HG03064 (cell line): ENCODE measurements around the gene RGS9.

Source experiments
- ATAC-seq: cut with Tn5 transposase; IDR thresholded peaks from one replicate; pipeline ENCODE4 v1.9.1; 2021; ENCODE audit warnings: low read depth; ENCODE audit not compliant: unreplicated experiment

Gene RGS9

DNA sequence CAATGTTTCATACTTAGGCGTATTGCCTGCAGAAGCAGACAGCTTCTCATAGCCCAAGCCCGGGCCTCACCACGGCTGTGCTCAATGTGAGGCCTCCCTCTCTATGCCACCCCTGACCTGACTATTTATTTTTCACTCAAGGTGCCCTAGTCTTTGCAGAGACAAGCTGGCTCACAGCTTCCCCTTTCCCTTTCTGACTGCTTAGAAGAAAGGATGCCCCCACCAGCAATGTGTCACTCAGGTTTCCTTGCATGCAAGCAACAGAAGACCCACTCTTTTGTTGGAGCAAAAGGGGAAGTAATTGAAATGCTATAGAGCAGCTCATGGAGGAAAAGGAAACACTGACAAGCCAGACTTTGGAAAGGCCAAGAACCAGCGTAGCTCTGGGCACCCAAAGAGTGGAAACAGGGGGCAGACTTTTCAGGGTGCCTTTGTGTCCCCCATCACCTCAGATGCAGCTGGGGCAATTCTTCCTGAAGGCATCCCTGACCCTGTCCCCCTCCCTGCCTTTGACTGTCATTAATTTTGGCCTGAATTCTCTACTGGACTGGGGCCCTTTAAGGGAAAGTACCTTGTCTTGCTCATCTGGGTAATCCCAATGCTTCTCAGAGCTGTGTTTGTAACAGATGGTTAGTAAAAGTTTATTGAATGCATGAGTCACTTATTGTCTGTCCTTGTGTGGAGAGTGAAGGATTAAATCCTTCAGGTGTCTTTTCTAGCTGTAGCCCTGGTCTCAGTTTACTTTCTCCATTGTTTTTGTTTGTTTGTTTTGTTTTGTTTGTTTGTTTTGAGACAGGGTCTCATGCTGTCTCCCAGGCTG is 17.8 kb downstream of the RGS9 start:
- ATAC-seq, result peak; percentile 94

DNA sequence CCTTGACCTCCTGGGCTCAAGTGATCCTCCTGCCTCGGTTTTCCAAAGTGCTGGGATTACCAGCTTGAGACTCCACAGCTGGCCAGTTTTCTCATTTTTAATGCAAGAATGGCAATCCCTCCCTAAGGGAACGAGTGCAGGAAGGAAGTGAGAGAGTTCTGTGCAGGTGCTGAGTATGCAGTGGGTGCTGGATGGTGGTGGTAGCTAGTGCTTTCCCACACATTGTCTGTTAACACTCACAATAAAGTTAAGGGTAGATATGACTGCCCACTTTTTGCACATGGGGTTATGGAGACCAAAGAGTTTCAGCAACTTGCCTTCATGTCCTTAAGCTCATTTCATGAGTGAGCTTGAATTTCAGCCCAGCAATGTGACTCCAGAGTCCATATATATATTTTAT is 18.5 kb downstream of the RGS9 start:
- peak; percentile 48 for ATAC-seq

DNA sequence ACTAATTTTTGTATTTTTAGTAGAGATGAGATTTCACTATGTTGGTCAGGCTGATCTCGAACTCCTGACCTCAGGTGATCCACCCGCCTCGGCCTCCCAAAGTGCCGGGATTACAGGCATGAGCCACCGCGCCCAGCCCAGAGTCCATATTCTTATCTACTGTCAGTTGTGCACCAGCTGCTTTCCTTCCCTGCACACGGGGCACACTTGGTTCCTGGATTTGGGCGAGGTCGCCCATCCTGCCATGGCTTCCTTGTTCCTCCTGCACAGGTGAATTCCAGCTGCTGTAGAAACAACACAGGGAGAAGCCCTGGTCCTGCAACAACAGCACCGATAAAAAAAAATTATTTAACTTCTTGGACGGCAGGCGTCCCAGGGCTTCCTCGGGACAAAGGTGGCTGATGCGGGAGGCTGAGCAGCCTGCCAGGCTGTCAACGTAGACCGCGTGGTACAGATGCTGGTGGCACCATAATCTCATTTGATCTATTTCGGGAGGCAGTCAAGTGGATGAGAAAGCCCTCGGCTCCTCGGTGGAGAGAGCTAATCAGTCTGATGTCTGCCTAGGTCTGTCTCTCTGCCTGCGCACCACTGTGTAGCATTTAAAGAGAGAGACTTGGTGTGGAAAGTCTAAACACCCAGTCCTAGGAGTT is 19.1 kb downstream of the RGS9 start:
- ATAC-seq, result no peak

DNA sequence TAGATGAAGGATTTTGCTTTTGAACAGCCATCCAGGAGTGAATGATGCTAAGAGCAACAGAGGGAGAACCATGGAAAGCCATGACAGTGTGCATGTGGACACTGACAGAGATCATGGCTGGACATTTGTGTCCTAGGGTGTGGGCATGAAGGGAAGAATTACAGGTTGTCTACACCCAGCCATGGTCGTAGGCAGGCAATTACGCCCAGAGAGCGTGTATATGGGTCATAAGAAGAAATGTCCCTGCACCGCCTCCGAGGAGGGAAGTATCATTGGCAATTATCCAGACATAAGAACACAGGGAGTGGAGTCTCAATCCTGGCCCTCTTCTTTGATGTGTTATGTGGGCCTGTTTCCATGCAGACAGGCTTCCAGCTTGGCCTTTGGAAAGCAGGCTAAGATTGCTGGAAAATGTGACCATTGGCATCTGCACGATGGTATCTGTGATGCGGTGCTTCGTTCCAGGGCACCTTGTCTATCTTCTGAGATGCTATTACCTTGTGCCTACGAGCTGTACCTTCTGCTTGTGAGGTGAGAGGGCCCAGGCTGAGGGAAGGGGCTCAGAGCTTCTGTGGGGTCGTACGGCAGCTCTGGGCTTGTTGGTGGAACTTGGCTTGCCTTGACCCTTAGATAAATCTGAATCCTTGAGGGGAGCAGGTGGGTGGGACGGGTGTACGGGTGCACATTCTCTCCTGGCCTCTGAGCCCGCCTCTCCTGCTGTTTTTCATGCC is 19.8 kb downstream of the RGS9 start:
- no peak for ATAC-seq

DNA sequence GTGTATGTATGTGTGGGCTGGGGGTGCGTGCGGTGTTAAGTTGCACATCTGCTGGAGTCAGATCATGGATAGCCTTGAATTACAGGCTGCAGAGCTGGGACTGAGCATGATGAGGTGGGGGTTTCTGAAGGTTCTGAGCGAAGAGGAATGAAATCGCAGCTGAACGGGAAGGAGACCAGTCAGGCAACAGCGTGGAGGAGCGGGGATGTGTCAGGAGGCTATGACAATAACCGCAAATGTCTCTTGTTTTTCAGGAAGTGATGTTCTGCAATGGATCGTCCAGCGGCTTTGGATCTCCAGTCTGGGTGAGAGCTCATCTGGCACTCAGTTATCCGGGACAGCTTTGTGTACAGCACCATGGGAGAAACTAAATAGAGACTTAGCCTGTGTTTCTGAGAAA is 20.9 kb downstream of the RGS9 start:
- no peak for ATAC-seq

DNA sequence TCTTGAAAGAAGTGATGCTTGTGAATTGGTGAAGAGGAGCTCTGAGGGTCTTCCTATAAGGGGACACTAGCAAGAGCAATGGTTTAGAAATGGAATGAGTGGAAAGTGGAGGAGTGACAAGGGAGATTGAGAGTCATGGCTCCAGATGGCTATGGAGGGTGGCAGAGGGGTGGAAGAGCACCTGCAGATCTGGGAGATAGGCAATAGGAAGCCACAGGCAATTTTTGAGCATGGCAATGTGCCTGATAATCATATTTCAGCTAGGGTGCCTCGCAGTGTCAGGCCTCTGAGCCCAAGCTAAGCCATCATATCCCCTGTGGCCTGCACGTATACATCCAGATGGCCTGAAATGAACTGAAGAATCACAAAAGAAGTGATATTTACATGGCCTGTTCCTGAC is 21.5 kb downstream of the RGS9 start:
- ATAC-seq, result no peak

DNA sequence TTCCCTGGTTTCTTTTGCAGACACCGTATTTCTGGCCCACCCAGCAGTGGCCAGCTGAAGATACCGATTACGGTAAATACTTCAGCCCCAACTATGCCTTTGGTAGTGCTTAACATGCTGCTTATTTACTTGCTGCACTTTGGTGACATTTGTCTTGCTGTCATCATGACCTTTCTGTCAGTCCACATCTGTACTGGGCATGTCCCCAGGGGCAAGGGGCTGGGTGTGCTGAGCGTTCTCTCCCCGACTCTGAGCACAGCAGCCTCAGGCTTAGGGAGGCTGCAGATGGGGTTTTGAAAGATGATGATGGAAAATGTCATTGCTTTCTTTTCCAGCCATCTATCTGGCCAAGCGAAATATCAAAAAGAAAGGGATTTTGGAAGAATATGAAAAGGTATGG is 23.3 kb downstream of the RGS9 start:
- no peak for ATAC-seq

DNA sequence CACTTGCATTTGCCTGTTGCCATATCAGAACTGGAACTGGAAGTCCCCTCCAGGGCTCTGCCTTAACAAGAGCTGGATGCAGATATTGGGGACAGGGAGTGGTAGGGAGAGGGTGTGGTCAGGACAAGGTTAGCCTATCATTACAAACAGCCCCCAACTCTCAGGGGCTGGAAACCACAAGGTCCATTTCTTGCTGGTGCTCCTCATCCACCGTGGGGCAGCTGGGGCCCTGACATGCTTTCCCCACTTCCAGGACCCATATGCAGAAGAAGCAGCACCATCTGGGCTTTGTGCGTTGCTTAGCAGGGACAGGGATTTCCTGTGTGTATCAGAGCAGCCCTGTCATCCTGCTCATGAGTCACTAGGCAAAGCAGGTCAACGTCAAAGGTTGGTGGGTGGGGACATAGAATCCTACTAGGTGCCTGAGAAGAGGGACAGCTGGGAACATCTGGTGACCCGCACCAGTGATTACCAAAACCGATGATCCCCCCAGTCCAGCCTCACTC is 26.9 kb downstream of the RGS9 start:
- peak; percentile 82 for ATAC-seq

DNA sequence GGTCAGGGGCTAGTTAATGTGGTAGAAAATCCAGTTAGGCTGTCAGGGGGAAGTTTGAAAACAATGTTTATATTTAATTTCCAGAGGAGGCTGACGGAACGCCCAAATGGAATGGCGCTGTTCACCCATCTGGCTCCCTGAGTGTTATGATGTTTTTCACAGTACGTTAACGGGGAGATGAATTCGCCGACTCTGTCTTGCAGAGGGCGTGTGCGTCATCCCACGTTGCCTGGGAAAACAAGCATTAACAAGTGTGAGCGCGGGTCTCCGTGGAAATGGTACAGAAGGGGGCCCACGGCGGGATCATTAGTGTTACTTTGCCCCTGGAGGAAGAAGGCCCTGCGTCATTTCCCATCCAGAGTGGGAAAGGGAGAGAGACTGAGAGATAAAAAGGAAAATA is 29.6 kb downstream of the RGS9 start:
- ATAC-seq, result no peak

DNA sequence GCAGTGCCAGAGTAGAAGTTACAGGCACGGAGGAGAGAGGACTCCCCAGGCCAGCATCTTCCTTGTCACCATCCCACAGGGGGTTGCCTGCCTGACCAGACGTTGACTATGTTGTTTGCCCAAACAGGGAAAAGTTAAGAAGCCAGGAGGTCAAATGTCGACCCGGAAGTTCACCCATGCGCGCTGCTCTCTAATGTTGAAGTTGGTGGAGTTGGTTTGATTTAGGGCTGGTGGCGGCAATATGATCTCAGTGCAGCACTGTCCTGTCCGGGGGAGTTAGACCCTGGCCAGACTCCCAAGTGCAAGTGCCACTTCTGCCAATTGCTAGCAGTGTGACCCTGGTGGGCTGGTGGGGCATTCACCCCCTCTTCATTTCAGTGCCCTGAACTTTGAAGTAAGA is 30.4 kb downstream of the RGS9 start:
- no peak for ATAC-seq

DNA sequence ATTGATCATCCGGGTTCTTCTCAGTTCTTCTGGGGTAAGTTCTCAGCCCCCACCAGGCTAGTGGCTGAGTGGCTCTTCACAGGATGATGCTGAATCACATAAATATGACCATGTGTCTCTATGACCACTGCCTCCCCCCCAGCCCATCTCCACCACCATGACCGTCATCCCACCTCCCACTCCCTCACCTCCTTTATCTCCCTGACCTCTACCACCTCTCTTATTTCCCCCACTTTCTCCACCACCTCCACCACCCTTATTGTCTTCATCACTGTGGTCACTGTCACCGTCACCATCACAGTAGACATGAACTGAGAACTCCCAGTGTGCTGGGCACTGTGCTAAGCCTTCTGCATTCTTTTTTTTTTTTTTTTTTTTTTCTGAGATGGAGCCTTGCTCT is 32.5 kb downstream of the RGS9 start:
- no peak for ATAC-seq

DNA sequence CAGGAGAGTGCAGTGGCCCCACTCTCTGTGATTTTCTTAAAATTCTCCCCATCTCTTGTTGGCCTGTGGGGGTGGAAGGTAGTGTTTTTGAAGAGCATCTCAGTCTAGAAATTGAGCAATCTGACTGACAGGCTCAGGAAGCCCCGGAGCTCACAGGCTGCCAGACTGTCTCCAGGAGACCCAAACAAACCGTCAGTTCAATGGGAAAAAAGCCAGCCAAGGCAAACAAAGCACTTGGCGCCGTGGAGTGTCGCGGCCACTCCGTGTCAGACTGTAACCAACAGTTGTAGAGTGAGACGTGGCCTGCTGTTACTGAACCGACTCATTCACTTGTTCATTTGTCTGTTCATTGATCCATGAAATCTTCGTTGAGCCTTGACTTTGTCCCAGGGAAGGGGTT is 33.7 kb downstream of the RGS9 start:
- ATAC-seq, result no peak

DNA sequence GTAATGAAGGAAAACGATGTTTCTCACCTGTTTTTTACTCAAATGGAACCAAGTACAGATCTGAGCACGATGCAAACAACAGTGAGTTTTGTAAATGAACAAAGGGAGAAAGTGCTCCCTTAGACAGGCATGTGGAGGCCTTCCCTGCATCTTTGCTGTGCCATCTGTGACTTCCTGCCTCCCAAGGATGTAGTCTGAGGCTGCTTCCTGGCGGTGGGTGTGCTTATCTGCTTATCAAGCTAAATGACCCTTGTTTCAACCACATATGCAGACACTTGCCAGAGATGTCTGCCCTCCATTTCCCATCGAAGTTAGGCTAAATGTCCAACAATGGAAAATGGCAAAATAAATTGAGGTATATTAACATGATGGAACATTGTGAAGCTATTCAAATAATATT is 34.6 kb downstream of the RGS9 start:
- ATAC-seq, result no peak

DNA sequence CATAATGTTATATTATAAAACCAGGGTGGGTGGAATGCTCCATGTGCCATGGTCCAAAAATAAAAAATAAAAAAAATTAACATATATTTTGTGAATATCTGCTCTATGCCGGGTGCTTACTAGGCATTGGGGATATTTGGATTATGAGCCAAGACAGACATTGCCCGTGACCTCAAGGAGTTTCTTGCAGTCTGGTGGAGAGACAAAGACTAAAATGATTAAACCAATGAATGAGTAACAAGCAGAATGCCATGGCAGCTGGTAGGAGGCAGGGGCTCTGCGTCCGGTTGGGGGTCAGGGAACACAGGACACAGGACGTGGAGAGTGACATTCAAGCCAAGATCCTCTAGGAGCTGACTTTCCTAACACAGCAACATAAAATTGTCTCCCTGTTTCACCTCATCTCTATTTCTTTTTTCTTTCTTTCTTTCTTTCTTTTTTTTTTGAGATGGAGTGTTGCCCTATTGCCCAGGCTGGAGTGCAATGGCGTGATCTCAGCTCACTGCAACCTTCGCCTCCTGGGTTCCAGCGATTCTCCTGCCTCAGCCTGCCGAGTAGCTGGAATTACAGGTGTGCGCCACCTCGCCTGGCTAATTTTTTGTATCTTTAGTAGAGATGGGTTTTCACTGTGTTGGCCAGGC is 35.4 kb downstream of the RGS9 start:
- no peak for ATAC-seq

DNA sequence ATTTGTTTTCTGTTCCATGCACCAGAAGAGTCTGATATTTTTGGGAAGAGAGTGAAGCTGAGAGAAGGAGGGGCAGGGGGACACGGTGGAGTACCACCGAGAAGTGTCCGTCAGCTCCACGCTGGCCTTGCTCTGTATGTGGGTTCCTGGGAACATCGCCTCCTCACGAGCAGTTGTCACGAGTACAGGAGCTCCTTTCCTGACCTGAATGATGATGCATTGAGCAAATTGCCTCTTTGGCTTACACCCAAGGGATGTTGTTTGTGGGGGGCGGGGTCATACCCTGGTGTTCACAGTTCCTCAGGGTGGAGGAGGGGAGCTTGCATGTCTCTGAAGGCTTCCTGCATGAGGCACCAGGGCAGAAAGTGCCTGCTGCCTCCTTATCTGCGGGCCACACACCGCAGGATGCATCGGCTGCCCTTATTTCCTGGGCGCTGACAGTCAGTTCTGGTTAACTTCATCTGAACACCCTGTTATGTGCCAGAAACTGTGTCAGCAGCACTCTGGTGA is 36.2 kb downstream of the RGS9 start:
- no peak for ATAC-seq

DNA sequence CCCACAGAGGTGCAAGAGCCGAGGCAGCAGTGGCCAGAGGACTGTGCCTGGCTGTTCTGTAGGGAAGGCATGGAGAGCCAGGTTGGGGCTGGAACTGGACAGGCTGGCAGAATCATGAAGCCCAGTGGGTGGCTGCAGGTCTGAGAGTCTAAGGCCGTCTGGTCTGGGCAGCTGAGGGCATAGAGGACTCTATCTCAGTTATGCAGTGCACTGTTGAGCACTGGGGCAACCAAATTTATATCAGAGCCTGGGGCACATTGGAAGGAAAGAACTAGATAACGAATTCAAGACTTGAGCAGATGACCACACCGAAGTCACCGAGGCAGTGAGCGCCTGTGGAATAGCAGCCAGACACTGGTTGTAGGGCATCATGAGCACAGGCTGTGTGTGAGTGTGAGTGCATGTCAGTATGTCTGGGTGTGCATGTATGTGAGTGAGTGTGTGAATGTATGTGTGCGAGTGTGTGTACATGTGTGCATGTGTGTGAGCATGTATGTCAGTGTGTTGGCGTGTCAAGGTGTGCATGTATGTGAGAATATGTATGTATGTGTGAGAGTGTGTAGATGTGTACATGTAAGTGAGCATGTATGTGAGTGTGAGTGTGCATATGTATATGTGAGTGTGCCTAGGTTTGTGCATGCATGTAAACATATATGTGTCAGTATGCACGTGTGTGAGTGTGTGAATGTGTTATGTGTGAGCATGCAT is 37.0 kb downstream of the RGS9 start:
- no peak for ATAC-seq

DNA sequence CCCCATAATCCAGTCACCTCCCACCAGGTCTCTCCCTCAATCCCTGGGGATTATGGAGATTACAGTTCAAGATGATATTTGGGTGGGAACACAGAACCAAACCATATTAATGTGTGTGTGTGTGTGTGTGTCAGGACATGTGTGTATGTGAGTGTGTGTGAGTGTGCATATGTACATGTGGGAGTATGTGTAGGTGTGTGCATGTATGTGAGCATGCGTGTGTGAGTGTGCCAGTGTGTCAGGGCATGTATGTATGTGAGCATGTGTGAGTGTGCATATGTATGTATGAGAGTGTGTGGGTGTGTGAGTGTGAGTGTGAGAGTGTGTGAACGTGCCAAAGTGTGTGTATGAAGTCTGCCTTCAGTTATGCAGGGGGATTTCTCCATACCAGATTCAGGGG is 37.8 kb downstream of the RGS9 start:
- no peak for ATAC-seq

DNA sequence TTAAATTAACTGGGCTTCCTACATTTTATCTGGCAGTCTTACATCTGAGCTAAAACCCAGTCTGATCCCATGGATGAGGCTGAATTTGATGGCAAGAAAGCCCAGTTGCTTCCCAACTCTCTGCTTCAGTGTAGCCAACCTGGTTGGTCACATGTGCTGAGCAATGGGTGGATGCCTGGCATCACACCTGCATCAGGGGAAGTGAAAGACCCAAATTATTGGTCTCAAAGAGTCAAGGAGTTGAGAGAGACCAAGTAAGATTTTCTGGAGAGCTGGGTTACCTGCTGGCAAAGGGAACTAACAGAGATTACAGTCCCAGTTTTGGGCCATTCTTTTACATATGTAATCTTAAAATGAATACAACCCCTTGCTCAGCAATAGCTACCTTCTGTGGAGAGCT is 38.8 kb downstream of the RGS9 start:
- no peak for ATAC-seq

DNA sequence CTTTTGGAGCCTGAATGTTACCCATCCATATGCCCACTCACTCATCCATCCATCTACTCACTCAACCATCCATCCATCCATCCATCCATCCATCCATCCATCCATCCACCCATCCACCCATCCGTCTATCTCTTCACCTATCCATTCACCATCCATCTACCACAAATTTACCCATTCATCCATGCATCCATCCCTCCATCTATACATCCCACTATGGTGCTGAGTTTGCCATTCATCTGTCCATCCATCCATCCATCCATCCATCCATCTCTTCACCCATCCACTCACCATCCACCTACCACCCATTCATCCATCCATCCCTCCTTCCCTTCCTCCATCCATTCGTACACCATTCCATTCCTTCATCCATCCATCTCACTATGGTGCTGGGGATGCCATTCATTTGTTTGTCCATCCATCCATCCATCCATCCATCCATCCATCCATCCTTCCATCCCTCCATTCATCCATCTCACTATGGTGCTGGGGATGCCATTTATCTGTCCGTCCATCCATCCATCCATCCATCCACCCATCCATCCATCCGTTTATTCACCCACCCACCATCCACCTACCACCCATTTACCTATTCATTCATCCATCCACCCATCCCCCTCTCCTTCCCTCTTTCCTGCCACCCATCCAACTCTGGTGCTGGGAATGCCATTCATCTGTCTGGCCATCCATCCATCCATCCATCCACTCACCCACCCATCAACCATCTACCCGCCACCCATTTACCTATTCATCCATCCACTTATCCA is 39.7 kb downstream of the RGS9 start:
- ATAC-seq, result no peak
